Liver (tissue), 9 donors: ENCODE data around the gene MGME1. TPM values are rescaled to one million over a fixed set of nuclear protein-coding genes. Genes with fewer than 3 reads are reported as not detected.

Experiments used
- DNase-seq: peaks from one replicate; pipeline ENCODE4 v3.0.0-alpha.2; 2017; ENCODE audit warnings: low spot score
- H3K27ac ChIP-seq, 2 donors: one replicate each; pipeline ENCODE4 v1.7.0; 2013; ENCODE audit warnings: inconsistent platforms in 2 of 2, low read length in 2 of 2, control low read depth in 1 of 2, low read depth in 1 of 2, mild to moderate bottlenecking in 1 of 2
- H3K27me3 ChIP-seq, 4 donors: one replicate each; pipeline versions ENCODE4 v1.6.1 to v1.7.0; 2013; ENCODE audit warnings: low read length in 3 of 4, inconsistent platforms in 1 of 4, mild to moderate bottlenecking in 1 of 4, moderate library complexity in 1 of 4; ENCODE audit not compliant: control insufficient read depth in 4 of 4, insufficient read depth in 4 of 4
- H3K36me3 ChIP-seq, 4 donors: one replicate each; pipeline versions ENCODE4 v1.6.1 to v1.7.0; 2013; ENCODE audit warnings: low read length in 3 of 4, mild to moderate bottlenecking in 3 of 4, low read depth in 1 of 4, moderate library complexity in 1 of 4; ENCODE audit not compliant: control insufficient read depth in 4 of 4, insufficient read depth in 3 of 4
- H3K4me1 ChIP-seq, 4 donors: one replicate each; pipeline versions ENCODE4 v1.6.1 to v1.7.0; 2013; ENCODE audit warnings: low read length in 3 of 4, mild to moderate bottlenecking in 3 of 4, moderate library complexity in 1 of 4; ENCODE audit not compliant: control insufficient read depth in 4 of 4, insufficient read depth in 4 of 4
- H3K4me3 ChIP-seq, 3 donors: one replicate each; pipeline versions ENCODE4 v1.6.1 to v1.7.0; 2013; ENCODE audit warnings: low read length in 3 of 3, control low read depth in 1 of 3, low read depth in 1 of 3, mild to moderate bottlenecking in 1 of 3
- H3K9ac ChIP-seq, 2 donors: one replicate each; pipeline ENCODE4 v1.7.0; 2013; ENCODE audit warnings: low read length in 2 of 2, mild to moderate bottlenecking in 2 of 2, moderate library complexity in 2 of 2, control low read depth in 1 of 2, low read depth in 1 of 2
- H3K9me3 ChIP-seq, 4 donors: one replicate each; pipeline versions ENCODE4 v1.6.1 to v1.7.0; 2013; ENCODE audit warnings: low read length in 3 of 4; ENCODE audit not compliant: control insufficient read depth in 4 of 4
- EGR1 ChIP-seq, 2 donors: IDR thresholded peaks; 2 replicates each; pipeline ENCODE4 v1.6.1; 2016 to 2018; ENCODE audit warnings: antibody characterized with exemption in 2 of 2, low read depth in 2 of 2
- FOXA1 ChIP-seq: IDR thresholded peaks from 2 replicates; pipeline ENCODE4 v1.6.1; 2016; ENCODE audit warnings: antibody characterized with exemption
- FOXA2 ChIP-seq: IDR thresholded peaks from 2 replicates; pipeline ENCODE4 v1.6.1; 2016; ENCODE audit warnings: antibody characterized with exemption
- GABPA ChIP-seq, 2 donors: IDR thresholded peaks in 1 of 2; conservative IDR thresholded peaks in 1 of 2; 2 replicates each; pipeline ENCODE4 v1.6.1; 2016; ENCODE audit warnings: antibody characterized with exemption in 2 of 2, mild to moderate bottlenecking in 1 of 2, moderate library complexity in 1 of 2
- JUND ChIP-seq, 2 donors: IDR thresholded peaks; 2 replicates each; pipeline ENCODE4 v1.6.1; 2016; ENCODE audit warnings: antibody characterized with exemption in 2 of 2
- RAD21 ChIP-seq, 2 donors: IDR thresholded peaks; 2 replicates each; pipeline ENCODE4 v1.6.1; 2016; ENCODE audit warnings: antibody characterized with exemption in 2 of 2, mild to moderate bottlenecking in 2 of 2
- RXRA ChIP-seq, 2 donors: IDR thresholded peaks; 2 replicates each; pipeline ENCODE4 v1.6.1; 2017 to 2018; ENCODE audit warnings: antibody characterized with exemption in 2 of 2, mild to moderate bottlenecking in 1 of 2
- SP1 ChIP-seq: IDR thresholded peaks from 2 replicates; pipeline ENCODE4 v1.6.1; 2018; ENCODE audit warnings: antibody characterized with exemption, mild to moderate bottlenecking
- TAF1 ChIP-seq: conservative IDR thresholded peaks from 2 replicates; pipeline ENCODE4 v1.6.1; 2016; ENCODE audit warnings: antibody characterized with exemption, mild to moderate bottlenecking
- YY1 ChIP-seq: IDR thresholded peaks from 2 replicates; pipeline ENCODE4 v1.6.1; 2016; ENCODE audit warnings: antibody characterized with exemption, mild to moderate bottlenecking
- WGBS: extraction: QIAGEN DNeasy Blood & Tissue Kit; methylation state at CpG from one replicate; pipeline ENCODE4 v1.1.7; 2013; 5-methylcytosine and 5-hydroxymethylcytosine counted together
- polyA plus RNA-seq, 2 donors: library from polyadenylated mRNA; stranded (reverse) in 1 of 2; unstranded in 1 of 2; fragments of 200-250 nt in 1 of 2; fragments of >200 nt in 1 of 2; fragmentation: Nextera tagmentation in 1 of 2; extraction: Ambion mirVana in 1 of 2; gene quantifications; one replicate each; pipeline versions ENCODE4 v1.2.1 to v1.2.3, GENCODE V29; 2013 to 2015
- total RNA-seq, 2 donors: library from RNA; depleted of rRNA; stranded (reverse); fragments of >200 nt; gene quantifications; one replicate each; pipeline ENCODE4 v1.2.3, GENCODE V29; 2014
- TF ChIP-seq, protein P1 (sequence below): IDR thresholded peaks from 2 replicates; pipeline ENCODE4 v1.6.1; 2016; ENCODE audit warnings: antibody characterized with exemption
- TF ChIP-seq, protein P2 (sequence below): IDR thresholded peaks from 2 replicates; pipeline ENCODE4 v1.6.1; 2016; ENCODE audit warnings: antibody characterized with exemption, mild to moderate bottlenecking
- TF ChIP-seq, protein P3 (sequence below): fragments of 150-350 bp; IDR thresholded peaks from 2 replicates; pipeline ENCODE4 v1.5.1; 2017; ENCODE audit warnings: improper control_type of control experiment, low read depth, low read length; ENCODE audit not compliant: missing input control
- TF ChIP-seq, protein P4 (sequence below): IDR thresholded peaks from 2 replicates; pipeline ENCODE4 v1.6.1; 2016; ENCODE audit warnings: antibody characterized with exemption
- donor health status: healthy.
- donor health status: healthy.
- donor health status: healthy.
- donor health status: healthy.
- donor health status: healthy.

Gene MGME1
- total and polyA plus RNA-seq, 4 donors = 4.2 to 26.8 (median 6.7) TPM

DNA sequence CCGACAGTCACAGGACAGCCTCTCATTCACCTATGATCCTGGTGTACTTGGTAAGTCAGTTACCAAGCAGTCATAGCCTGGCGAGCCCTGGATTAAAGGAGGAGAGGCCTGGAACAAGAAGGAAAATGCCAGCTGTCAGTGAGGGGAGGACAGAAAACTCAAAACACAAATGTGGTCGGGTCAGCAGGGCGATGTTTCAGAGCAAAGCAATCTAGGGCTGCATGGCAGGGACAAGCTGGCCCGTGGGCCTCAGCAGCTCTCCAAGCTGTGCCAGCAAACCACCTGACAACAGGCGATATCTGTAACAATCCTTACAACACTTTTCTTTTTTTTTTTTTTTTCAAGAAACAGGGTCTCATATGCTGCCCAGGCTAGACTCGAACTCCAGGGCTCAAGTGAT, 40.3 kb downstream of the MGME1 start:
- H3K4me3 ChIP-seq = no peak overlapping the region
- TF ChIP-seq YY1 (no peak), FOXA2 (no peak), RAD21 (IDR thresholded peaks at IDR 0.05) (no peak), FOXA1 (no peak), RXRA (IDR thresholded peaks at IDR 0.05) (no peak), GABPA (IDR thresholded peaks at IDR 0.05 in 1 of 2, conservative IDR thresholded peaks at IDR 0.05 in 1 of 2) (no peak), TAF1 (no peak), EGR1 (IDR thresholded peaks at IDR 0.05; ENCODE audit: low read depth in 2 of 2) (no peak)
- TF ChIP-seq, protein P1, sequence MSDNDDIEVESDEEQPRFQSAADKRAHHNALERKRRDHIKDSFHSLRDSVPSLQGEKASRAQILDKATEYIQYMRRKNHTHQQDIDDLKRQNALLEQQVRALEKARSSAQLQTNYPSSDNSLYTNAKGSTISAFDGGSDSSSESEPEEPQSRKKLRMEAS = no peak
- no peak overlapping the region for H3K9ac ChIP-seq
- H3K27ac ChIP-seq = no peak overlapping the region
- H3K36me3 ChIP-seq = no peaks in the 10 kb centered on the region
- peaks cover 0 to 5% (median 3%) of the 10 kb centered on the region in 4 donors for H3K4me1 ChIP-seq
- DNase-seq = no peak
- H3K9me3 ChIP-seq = no peaks in the 10 kb centered on the region
- no peaks in the 10 kb centered on the region for H3K27me3 ChIP-seq
- WGBS = 82% methylated on average over 7 of the region's 7 CpGs

DNA sequence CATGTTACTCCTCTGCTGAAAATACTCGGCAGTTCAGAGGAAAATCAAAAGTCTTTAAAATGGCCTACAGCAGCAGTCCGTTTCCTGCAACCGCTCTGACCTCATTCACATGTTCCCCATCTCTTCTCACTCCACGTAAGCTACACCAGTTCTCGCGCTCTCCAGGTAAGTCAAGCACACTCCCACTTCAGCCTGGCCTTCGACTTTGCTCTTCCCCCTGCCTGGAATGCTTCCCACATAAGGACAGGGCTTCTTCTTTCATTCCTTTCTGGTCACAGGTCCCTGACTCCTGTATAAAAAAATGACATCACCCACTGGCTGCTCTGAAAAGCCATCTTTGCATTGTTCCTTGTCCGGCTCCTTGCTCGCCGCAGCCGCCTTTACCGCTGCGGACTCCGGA, 42.7 kb downstream of the MGME1 start:
- no peak overlapping the region for H3K27ac ChIP-seq
- no peaks in the 10 kb centered on the region for H3K36me3 ChIP-seq
- no peaks in the 10 kb centered on the region for H3K9me3 ChIP-seq
- 97% methylated on average over 14 of the region's 14 CpGs for WGBS
- H3K27me3 ChIP-seq = no peaks in the 10 kb centered on the region
- TF ChIP-seq TAF1 (no peak), SP1 (no peak), EGR1 (IDR thresholded peaks at IDR 0.05; ENCODE audit: low read depth in 2 of 2) (no peak), GABPA (IDR thresholded peaks at IDR 0.05 in 1 of 2, conservative IDR thresholded peaks at IDR 0.05 in 1 of 2) (no peak), FOXA1 (no peak), JUND (IDR thresholded peaks at IDR 0.05) (no peak)
- TF ChIP-seq, protein P1 = no peak
- TF ChIP-seq, protein P2, sequence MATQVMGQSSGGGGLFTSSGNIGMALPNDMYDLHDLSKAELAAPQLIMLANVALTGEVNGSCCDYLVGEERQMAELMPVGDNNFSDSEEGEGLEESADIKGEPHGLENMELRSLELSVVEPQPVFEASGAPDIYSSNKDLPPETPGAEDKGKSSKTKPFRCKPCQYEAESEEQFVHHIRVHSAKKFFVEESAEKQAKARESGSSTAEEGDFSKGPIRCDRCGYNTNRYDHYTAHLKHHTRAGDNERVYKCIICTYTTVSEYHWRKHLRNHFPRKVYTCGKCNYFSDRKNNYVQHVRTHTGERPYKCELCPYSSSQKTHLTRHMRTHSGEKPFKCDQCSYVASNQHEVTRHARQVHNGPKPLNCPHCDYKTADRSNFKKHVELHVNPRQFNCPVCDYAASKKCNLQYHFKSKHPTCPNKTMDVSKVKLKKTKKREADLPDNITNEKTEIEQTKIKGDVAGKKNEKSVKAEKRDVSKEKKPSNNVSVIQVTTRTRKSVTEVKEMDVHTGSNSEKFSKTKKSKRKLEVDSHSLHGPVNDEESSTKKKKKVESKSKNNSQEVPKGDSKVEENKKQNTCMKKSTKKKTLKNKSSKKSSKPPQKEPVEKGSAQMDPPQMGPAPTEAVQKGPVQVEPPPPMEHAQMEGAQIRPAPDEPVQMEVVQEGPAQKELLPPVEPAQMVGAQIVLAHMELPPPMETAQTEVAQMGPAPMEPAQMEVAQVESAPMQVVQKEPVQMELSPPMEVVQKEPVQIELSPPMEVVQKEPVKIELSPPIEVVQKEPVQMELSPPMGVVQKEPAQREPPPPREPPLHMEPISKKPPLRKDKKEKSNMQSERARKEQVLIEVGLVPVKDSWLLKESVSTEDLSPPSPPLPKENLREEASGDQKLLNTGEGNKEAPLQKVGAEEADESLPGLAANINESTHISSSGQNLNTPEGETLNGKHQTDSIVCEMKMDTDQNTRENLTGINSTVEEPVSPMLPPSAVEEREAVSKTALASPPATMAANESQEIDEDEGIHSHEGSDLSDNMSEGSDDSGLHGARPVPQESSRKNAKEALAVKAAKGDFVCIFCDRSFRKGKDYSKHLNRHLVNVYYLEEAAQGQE = no peak
- TF ChIP-seq, protein P3, sequence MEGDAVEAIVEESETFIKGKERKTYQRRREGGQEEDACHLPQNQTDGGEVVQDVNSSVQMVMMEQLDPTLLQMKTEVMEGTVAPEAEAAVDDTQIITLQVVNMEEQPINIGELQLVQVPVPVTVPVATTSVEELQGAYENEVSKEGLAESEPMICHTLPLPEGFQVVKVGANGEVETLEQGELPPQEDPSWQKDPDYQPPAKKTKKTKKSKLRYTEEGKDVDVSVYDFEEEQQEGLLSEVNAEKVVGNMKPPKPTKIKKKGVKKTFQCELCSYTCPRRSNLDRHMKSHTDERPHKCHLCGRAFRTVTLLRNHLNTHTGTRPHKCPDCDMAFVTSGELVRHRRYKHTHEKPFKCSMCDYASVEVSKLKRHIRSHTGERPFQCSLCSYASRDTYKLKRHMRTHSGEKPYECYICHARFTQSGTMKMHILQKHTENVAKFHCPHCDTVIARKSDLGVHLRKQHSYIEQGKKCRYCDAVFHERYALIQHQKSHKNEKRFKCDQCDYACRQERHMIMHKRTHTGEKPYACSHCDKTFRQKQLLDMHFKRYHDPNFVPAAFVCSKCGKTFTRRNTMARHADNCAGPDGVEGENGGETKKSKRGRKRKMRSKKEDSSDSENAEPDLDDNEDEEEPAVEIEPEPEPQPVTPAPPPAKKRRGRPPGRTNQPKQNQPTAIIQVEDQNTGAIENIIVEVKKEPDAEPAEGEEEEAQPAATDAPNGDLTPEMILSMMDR = no peak
- TF ChIP-seq, protein P4, sequence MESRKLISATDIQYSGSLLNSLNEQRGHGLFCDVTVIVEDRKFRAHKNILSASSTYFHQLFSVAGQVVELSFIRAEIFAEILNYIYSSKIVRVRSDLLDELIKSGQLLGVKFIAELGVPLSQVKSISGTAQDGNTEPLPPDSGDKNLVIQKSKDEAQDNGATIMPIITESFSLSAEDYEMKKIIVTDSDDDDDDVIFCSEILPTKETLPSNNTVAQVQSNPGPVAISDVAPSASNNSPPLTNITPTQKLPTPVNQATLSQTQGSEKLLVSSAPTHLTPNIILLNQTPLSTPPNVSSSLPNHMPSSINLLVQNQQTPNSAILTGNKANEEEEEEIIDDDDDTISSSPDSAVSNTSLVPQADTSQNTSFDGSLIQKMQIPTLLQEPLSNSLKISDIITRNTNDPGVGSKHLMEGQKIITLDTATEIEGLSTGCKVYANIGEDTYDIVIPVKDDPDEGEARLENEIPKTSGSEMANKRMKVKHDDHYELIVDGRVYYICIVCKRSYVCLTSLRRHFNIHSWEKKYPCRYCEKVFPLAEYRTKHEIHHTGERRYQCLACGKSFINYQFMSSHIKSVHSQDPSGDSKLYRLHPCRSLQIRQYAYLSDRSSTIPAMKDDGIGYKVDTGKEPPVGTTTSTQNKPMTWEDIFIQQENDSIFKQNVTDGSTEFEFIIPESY = no peak
- no peak overlapping the region for H3K4me3 ChIP-seq
- no peak overlapping the region for H3K9ac ChIP-seq
- H3K4me1 ChIP-seq = peaks cover 0 to 5% (median 2%) of the 10 kb centered on the region in 4 donors
- DNase-seq = no peak
